ENCODE measurements around the gene IGFBP2. TPM values are rescaled to one million over a fixed set of nuclear protein-coding genes. Genes with fewer than 3 reads are reported as not detected.

IGFBP2 gene
- total and polyA plus RNA-seq, 2 experiments from 2014 or later = 163 to 338 TPM

DNA sequence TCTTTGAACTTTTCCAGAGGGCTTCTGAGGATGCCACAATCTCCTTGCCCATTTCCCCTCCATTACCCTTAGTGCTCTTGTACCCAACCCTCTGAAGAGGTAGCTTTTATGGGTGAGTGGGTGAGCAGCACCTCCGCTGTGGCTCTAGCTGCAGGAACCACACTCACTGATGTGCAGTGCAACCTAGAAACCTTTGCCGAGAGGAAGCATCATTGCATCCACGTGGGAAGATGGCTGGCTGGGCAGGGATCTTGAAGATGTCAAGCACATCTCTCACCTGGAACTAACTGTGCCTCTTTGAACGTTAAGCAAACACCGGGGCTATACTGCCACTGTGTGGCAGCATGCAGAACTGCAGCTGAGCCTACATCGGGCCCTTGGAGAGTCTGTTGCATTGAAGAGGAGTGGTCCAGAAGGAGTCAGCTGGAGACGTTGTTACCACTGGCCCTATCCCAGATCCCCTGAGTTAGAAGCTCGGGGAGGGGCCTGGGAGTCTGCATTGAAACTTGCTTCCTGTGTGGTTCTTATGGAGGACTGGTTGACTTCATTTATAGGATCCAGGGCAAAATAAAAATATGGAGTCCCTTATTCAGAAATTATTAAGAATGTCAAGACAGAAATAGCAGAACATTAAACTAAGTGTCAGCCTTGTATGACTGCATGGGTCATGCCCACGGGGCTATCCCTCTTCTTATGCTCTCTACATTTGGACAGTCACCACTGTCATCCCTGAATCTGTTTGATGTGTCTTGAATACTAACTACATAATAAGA lies 33.4 kb downstream of the IGFBP2 start:
- Histone ChIP-seq H3K79me2 (no peaks in the 10 kb centered on the region), H3K4me2 (no peak overlapping the region), H3K27me3 (no peaks in the 10 kb centered on the region), H4K20me1 (ENCODE audit: insufficient read depth, poor library complexity, severe bottlenecking) (no peaks in the 10 kb centered on the region), H2AFZ (no peak overlapping the region), H3K27ac (peak overlapping the region; percentile 64), H3K4me1 (ENCODE audit: insufficient read depth) (peaks cover 17% of the 10 kb centered on the region), H3K4me3 (no peak overlapping the region), H3K9me2 (replicated peaks; ENCODE audit: insufficient read depth) (no peaks in the 10 kb centered on the region), H3K36me3 (replicated peaks; ENCODE audit: insufficient read depth, low read depth) (no peaks in the 10 kb centered on the region), H3K9me3 (ENCODE audit: low read depth) (no peaks in the 10 kb centered on the region)
- DNase-seq (ENCODE audit: low spot score) = peak; percentile 85
- TF ChIP-seq EZH2 (IDR thresholded peaks at IDR 0.05; ENCODE audit: borderline replicate concordance) (no peak), CTCF (IDR thresholded peaks at IDR 0.05; ENCODE audit: poor library complexity) (peak; percentile 99)
- 18% methylated on average over 9 of the region's 9 CpGs for WGBS (ENCODE audit: low lambda C conversion rate, missing lambda C conversion rate)

DNA sequence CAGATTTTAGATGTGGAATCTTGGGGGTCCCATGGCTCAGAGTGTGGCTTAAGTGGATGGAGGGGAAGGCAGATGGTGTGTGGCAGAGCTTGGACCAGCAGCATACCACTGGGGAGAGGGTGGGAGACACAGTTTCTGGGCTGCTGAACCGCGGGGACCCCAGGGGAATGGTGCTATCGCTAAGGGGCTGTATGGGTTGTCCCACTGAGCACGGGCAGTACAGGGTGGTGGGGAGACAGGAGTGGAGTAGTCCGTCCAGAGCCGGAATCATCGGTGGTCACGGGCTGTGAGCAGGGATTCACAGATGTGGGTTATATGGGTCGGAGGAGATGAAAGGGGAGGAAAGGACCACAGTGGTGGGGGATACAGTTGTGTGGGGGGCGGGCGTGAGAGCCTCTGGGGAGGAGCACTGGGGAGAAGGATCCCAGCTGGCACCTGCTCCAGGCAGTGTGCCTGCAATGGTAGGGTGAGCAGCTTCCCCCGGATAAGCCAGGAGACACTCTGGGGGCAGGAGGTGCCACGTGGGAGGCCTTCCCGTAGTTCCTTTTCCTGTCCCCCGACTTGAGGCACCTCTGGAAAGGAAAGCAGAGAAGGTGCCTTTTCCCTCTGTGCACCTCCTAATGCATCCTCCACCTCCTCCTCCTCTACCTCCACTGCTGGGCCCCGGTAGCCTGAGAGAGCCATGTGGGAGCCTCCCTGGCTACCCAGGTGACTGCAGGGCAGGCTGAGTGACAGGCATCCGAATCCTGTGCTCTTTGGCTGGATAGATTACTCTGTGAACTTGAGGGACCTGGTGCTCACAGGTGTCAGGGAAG lies 37.3 kb downstream of the IGFBP2 start:
- TF ChIP-seq EZH2 (IDR thresholded peaks at IDR 0.05; ENCODE audit: borderline replicate concordance) (no peak), EZH2phosphoT487 (IDR thresholded peaks at IDR 0.05; ENCODE audit: low read depth, severe bottlenecking, unreplicated experiment) (no peak), CTCF (IDR thresholded peaks at IDR 0.05; ENCODE audit: poor library complexity) (no peak)
- H3K9me2 ChIP-seq (replicated peaks; ENCODE audit: insufficient read depth) = no peaks in the 10 kb centered on the region
- DNase-seq (ENCODE audit: low spot score) = no peak
- no peak overlapping the region for H2AFZ ChIP-seq
- H3K9me3 ChIP-seq (ENCODE audit: low read depth) = no peaks in the 10 kb centered on the region
- H3K4me2 ChIP-seq = no peak overlapping the region
- no peak overlapping the region for H3K27ac ChIP-seq
- H3K36me3 ChIP-seq (replicated peaks; ENCODE audit: insufficient read depth, low read depth) = no peaks in the 10 kb centered on the region
- H3K27me3 ChIP-seq = no peaks in the 10 kb centered on the region
- no peaks in the 10 kb centered on the region for H4K20me1 ChIP-seq (ENCODE audit: insufficient read depth, poor library complexity, severe bottlenecking)
- 85% methylated on average over 12 of the region's 17 CpGs for WGBS (ENCODE audit: low lambda C conversion rate, missing lambda C conversion rate)
- H3K4me1 ChIP-seq (ENCODE audit: insufficient read depth) = peaks cover 9% of the 10 kb centered on the region
- H3K4me3 ChIP-seq = no peak overlapping the region
- H3K79me2 ChIP-seq = no peaks in the 10 kb centered on the region

DNA sequence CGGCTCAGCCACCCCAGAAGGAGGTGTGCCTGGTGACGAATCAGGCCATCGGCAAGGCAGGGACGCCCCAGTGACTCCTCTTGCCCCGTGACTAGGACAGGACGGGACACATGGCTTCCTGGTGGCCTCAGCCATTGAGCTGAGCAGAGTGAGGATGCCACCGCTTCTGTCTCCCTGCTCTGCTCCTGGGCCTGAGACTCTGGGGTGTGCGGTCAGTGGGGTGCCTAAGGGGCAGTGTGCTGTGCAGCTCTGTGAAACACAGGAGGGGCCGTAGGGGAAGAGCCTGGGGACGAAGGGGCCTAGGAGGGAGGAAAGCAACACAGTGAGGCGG lies 37.8 kb downstream of the IGFBP2 start:
- DNase-seq (ENCODE audit: low spot score) = no peak
- Histone ChIP-seq H3K4me3 (no peak overlapping the region), H3K27ac (no peak overlapping the region), H3K36me3 (replicated peaks; ENCODE audit: insufficient read depth, low read depth) (no peaks in the 10 kb centered on the region), H3K4me1 (ENCODE audit: insufficient read depth) (peaks cover 4% of the 10 kb centered on the region), H2AFZ (no peak overlapping the region), H3K9me3 (ENCODE audit: low read depth) (no peaks in the 10 kb centered on the region), H4K20me1 (ENCODE audit: insufficient read depth, poor library complexity, severe bottlenecking) (no peaks in the 10 kb centered on the region), H3K27me3 (no peaks in the 10 kb centered on the region), H3K9me2 (replicated peaks; ENCODE audit: insufficient read depth) (no peaks in the 10 kb centered on the region), H3K79me2 (no peaks in the 10 kb centered on the region), H3K4me2 (no peak overlapping the region)
- TF ChIP-seq CTCF (IDR thresholded peaks at IDR 0.05; ENCODE audit: poor library complexity) (no peak), EZH2 (IDR thresholded peaks at IDR 0.05; ENCODE audit: borderline replicate concordance) (no peak), EZH2phosphoT487 (IDR thresholded peaks at IDR 0.05; ENCODE audit: low read depth, severe bottlenecking, unreplicated experiment) (no peak)
- WGBS (ENCODE audit: low lambda C conversion rate, missing lambda C conversion rate) = 90% methylated on average over 11 of the region's 11 CpGs
